Panc1 (cell line): ENCODE measurements around the gene CAPNS1. TPM values are rescaled to one million over a fixed set of nuclear protein-coding genes. Genes with fewer than 3 reads are reported as not detected.

Experiments
- ATAC-seq: fragments of 200-7000 bp; cut with Tn5 transposase; 2 replicates; pipeline ENCODE4 v1.9.1; 2020; ENCODE audit warnings: mild to moderate bottlenecking, moderate library complexity
- BruUV-seq: library from RNA; stranded (reverse); fragments of 400-500 nt; replicated peaks from 2 replicates; lab custom pipeline; 2021; lab: Mats Ljungman, UMichigan
- CTCF ChIA-PET: fragments of 300-600 bp; sonication (Branson Sonifier 250); formaldehyde crosslinking; loops from one replicate; lab custom pipeline; 2022; ENCODE audit warnings: antibody characterized with exemption; lab: Charles Lee
- POLR2A ChIA-PET: fragments of 300-600 bp; sonication (Branson Sonifier 250); formaldehyde crosslinking; loops from one replicate; lab custom pipeline; 2022; ENCODE audit warnings: antibody characterized with exemption; lab: Charles Lee
- DNase-seq: peaks from one replicate; pipeline ENCODE4 v3.0.0-alpha.2; 2010; ENCODE audit warnings: low read depth, low spot score
- H3K27ac ChIP-seq: 2 replicates; pipeline ENCODE4 v1.5.1; 2011; ENCODE audit warnings: mild to moderate bottlenecking, low read length, inconsistent platforms
- H3K27me3 ChIP-seq: fragments of 200-500 bp; sonication (Bioruptor generic); 2 replicates; pipeline ENCODE4 v1.6.0; 2014; ENCODE audit warnings: low read length, inconsistent platforms; ENCODE audit not compliant: control insufficient read depth, insufficient read depth
- H3K36me3 ChIP-seq: fragments of 200-500 bp; sonication (Bioruptor generic); 2 replicates; pipeline ENCODE4 v1.5.1; 2014; ENCODE audit warnings: inconsistent platforms, mild to moderate bottlenecking, low read length, moderate library complexity; ENCODE audit not compliant: control insufficient read depth, insufficient read depth
- H3K4me1 ChIP-seq: 2 replicates; pipeline ENCODE4 v1.5.1; 2011; ENCODE audit warnings: inconsistent platforms, mild to moderate bottlenecking, low read length, moderate library complexity; ENCODE audit not compliant: control insufficient read depth, insufficient read depth
- H3K4me3 ChIP-seq, 2 experiments: 2 replicates each; pipeline ENCODE4 v1.5.1; 2011 to 2012; ENCODE audit warnings: low read depth in 2 of 2, low read length in 2 of 2, mild to moderate bottlenecking in 2 of 2, inconsistent platforms in 1 of 2, moderate library complexity in 1 of 2
- H3K9me3 ChIP-seq: fragments of 200-500 bp; sonication (Bioruptor generic); 2 replicates; pipeline ENCODE4 v1.5.1; 2014; ENCODE audit warnings: low read depth, mild to moderate bottlenecking, inconsistent platforms, low read length, moderate library complexity; ENCODE audit not compliant: control insufficient read depth, insufficient read depth
- POLR2AphosphoS5 ChIP-seq: IDR thresholded peaks from 2 replicates; pipeline ENCODE4 v1.6.1; 2012; ENCODE audit warnings: mild to moderate bottlenecking, low read depth, low read length, moderate library complexity
- SIN3A ChIP-seq: IDR thresholded peaks from 2 replicates; pipeline ENCODE4 v1.6.1; 2012; ENCODE audit warnings: low read depth, mild to moderate bottlenecking, low read length, moderate library complexity, borderline replicate concordance; ENCODE audit not compliant: insufficient read depth
- TCF7L2 ChIP-seq: IDR thresholded peaks from 2 replicates; pipeline ENCODE4 v1.6.1; 2011; ENCODE audit warnings: mild to moderate bottlenecking, low read depth, low read length, inconsistent platforms
- in situ Hi-C: cut with HindIII; loops from 2 replicates; pipeline ENCODE4 v1.10.0; 2016; ENCODE audit warnings: low sequenced_read_pairs, low pct_unique_long_range_greater_than_20kb
- intact Hi-C: fragments of 100-400 bp; cut with micrococcal nuclease; formaldehyde crosslinking; loops from one replicate; pipeline ENCODE4 v1.10.0; 2022; ENCODE audit not compliant: unreplicated experiment
- total RNA-seq: library from RNA; stranded (reverse); gene quantifications from one replicate; pipeline ENCODE4 v1.2.1, GENCODE V29; 2021; ENCODE audit not compliant: unreplicated experiment
- TF ChIP-seq, protein P1 (sequence below), 2 experiments: IDR thresholded peaks; 2 replicates each; pipeline ENCODE4 v1.6.1; 2011 to 2012; ENCODE audit warnings: low read depth in 2 of 2, control low read depth in 1 of 2, low read length in 1 of 2, mild to moderate bottlenecking in 1 of 2, moderate library complexity in 1 of 2; ENCODE audit not compliant: insufficient read depth in 1 of 2
- TF ChIP-seq, protein P2 (sequence below): fragments of 450-650 bp; IDR thresholded peaks from 2 replicates; pipeline ENCODE4 v1.5.1; 2017; ENCODE audit warnings: mild to moderate bottlenecking

Gene CAPNS1
- total RNA-seq, 1 experiment from 2014 or later: 1,158 TPM

DNA sequence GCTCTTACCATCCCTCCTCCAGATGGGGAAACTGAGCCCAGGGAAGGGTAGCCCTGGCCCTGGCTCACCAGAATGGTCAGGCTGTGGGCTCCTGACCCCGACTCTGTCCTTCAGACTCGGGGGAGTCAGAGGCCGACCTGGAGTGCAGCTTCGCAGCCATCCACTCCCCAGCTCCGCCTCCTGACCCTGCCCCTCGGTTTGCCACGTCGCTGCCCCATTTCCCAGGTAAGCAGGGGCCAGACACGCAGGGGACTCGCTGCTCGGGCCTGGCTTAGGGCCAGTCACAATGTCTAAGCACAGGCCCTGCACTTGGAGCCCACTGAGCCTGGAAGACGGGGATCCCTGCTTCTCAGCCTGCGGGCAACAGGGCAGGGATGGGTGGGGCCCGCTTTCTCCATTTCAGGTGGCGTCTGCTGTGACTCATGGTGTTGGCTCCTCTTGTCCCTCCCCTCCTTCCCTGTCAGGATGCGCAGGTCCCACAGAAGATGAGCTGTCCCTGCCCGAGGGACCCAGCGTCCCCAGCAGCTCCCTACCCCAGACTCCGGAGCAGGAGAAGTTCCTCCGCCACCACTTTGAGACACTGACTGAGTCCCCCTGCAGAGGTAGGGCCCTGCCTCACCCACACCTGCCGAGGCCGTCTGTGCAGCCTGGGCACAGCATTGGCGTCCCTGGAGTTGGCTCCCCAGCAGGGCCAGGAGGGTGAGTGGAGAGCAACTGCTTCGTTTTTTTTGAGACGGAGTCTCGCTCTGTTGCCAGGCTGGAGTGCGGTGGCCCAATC lies 38.1 kb upstream of the CAPNS1 start:
- intact Hi-C loops (no loop called here), in situ Hi-C loops (no loop called here)
- Histone ChIP-seq H3K9me3 (no peaks in the 10 kb centered on the region), H3K4me1 (no peaks in the 10 kb centered on the region), H3K36me3 (peaks cover 8% of the 10 kb centered on the region), H3K4me3 (no peak overlapping the region), H3K27ac (no peak overlapping the region), H3K27me3 (no peaks in the 10 kb centered on the region)
- BruUV-seq: no TSS peak
- TF ChIP-seq POLR2AphosphoS5: no peak
- TF ChIP-seq, protein P1, sequence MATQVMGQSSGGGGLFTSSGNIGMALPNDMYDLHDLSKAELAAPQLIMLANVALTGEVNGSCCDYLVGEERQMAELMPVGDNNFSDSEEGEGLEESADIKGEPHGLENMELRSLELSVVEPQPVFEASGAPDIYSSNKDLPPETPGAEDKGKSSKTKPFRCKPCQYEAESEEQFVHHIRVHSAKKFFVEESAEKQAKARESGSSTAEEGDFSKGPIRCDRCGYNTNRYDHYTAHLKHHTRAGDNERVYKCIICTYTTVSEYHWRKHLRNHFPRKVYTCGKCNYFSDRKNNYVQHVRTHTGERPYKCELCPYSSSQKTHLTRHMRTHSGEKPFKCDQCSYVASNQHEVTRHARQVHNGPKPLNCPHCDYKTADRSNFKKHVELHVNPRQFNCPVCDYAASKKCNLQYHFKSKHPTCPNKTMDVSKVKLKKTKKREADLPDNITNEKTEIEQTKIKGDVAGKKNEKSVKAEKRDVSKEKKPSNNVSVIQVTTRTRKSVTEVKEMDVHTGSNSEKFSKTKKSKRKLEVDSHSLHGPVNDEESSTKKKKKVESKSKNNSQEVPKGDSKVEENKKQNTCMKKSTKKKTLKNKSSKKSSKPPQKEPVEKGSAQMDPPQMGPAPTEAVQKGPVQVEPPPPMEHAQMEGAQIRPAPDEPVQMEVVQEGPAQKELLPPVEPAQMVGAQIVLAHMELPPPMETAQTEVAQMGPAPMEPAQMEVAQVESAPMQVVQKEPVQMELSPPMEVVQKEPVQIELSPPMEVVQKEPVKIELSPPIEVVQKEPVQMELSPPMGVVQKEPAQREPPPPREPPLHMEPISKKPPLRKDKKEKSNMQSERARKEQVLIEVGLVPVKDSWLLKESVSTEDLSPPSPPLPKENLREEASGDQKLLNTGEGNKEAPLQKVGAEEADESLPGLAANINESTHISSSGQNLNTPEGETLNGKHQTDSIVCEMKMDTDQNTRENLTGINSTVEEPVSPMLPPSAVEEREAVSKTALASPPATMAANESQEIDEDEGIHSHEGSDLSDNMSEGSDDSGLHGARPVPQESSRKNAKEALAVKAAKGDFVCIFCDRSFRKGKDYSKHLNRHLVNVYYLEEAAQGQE (IDR thresholded peaks at IDR 0.05; ENCODE audit: insufficient read depth in 1 of 2, low read depth in 2 of 2, low read length in 1 of 2): no peak
- no peak for TF ChIP-seq SIN3A
- TF ChIP-seq, protein P2, sequence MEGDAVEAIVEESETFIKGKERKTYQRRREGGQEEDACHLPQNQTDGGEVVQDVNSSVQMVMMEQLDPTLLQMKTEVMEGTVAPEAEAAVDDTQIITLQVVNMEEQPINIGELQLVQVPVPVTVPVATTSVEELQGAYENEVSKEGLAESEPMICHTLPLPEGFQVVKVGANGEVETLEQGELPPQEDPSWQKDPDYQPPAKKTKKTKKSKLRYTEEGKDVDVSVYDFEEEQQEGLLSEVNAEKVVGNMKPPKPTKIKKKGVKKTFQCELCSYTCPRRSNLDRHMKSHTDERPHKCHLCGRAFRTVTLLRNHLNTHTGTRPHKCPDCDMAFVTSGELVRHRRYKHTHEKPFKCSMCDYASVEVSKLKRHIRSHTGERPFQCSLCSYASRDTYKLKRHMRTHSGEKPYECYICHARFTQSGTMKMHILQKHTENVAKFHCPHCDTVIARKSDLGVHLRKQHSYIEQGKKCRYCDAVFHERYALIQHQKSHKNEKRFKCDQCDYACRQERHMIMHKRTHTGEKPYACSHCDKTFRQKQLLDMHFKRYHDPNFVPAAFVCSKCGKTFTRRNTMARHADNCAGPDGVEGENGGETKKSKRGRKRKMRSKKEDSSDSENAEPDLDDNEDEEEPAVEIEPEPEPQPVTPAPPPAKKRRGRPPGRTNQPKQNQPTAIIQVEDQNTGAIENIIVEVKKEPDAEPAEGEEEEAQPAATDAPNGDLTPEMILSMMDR: no peak
- TF ChIP-seq TCF7L2: no peak
- no peak for ATAC-seq
- no peak for DNase-seq
- CTCF ChIA-PET: no interaction called here
- POLR2A ChIA-PET: interaction anchor here (0.6 kb wide), 1 partner anchor 40 kb away, joined by 3 read pairs; no protein-coding TSS in a partner anchor

DNA sequence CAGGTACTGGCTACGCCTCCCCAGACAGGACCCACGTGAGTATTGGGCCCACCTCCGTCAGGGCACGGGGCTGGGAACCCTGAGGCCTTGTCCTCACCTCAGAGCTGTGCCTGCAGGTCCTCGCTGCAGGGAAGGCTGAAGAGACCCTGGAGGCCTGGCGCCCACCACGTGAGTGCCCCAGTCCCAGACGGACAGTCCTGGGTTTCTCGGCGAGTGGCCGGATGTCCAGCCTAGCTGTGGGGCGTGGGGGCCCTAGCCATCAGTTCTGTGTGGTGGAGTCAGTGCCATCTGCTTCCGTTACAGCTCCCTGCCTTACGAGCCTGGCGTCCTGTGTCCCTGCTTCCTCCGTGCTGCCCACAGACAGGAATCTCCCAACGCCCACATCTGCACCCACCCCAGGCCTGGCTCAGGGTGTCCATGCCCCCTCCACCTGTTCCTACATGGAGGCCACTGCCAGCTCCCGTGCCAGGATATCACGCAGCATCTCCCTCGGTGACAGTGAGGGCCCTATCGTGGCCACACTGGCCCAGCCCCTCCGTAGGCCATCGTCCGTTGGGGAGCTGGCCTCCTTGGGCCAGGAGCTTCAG lies 36.7 kb upstream of the CAPNS1 start:
- Histone ChIP-seq H3K4me3 (no peak overlapping the region), H3K27ac (no peak overlapping the region), H3K9me3 (no peaks in the 10 kb centered on the region), H3K27me3 (no peaks in the 10 kb centered on the region), H3K4me1 (no peaks in the 10 kb centered on the region), H3K36me3 (peaks cover 6% of the 10 kb centered on the region; the same call in 1 of the 2 replicates)
- BruUV-seq: no TSS peak
- in situ Hi-C loops (no loop called here), intact Hi-C loops (no loop called here)
- no peak for TF ChIP-seq POLR2AphosphoS5
- TF ChIP-seq, protein P1 (IDR thresholded peaks at IDR 0.05; ENCODE audit: insufficient read depth in 1 of 2, low read depth in 2 of 2, low read length in 1 of 2): no peak
- TF ChIP-seq, protein P2: no peak
- TF ChIP-seq SIN3A: no peak
- TF ChIP-seq TCF7L2: no peak
- DNase-seq (no peak), ATAC-seq (no peak)
- POLR2A ChIA-PET: no interaction called here
- CTCF ChIA-PET: no interaction called here
